CD4-positive, alpha-beta T cell treated with Interleukin-6 for 4 hours (primary cell): ENCODE data around the gene MGME1.
"Not testable (repeated sequence)": the region's sequence is repeated elsewhere in the genome, so short reads cannot be mapped to it uniquely, and the experiment has no call there.

ENCODE experiments used
- DNase-seq: peaks from one replicate; pipeline ENCODE4 v3.0.0-alpha.2; 2020; ENCODE audit warnings: mixed read lengths

MGME1 gene

GRCh38 chr20:17941087-17941825 lies 27.6 kb upstream of the MGME1 start:
- DNase-seq, result no peak

- DNase-seq, result no peak
Measured at GRCh38 chr20:17941826-17942196, 27.0 kb upstream of the MGME1 start.

DNA sequence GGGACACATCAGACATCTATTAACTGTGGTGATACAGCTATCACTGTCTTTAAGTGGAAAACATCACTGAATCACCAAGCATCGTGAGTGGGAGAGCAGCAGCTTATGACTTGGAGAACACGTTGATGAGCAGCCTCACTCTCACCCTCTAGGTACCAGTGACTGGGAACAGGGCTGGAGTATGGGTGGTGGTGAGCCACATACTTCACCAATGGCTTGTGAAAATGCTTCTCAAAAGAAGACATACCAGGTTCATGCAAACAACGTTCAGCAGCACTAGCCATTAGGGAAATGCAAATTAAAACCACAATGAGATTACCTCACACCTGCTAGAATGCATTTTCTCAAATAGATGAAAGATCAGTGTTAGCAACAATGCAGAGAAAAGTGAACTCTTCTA lies 25.5 kb upstream of the MGME1 start:
- no peak for DNase-seq

- no peak for DNase-seq
Measured at GRCh38 chr20:17944854-17945474, 23.9 kb upstream of the MGME1 start.

DNA sequence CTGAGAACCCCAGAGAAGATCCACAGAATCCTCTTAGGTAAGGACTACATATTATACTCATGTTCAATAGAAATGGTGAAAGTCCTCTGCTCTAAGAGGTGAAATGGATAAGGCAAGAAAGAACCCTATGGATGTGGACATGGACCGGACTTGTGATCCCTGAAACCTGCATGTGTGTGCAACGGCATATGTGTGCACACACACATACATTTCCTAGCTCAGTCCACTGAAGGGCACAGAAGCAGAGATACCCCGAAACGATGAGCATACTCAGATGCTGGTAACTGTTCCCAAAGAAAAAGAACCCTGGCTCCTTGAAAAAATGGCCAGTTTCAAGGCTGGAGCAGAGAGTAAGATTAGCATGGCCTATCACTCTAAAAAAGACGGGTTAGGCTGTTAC lies 22.8 kb upstream of the MGME1 start:
- no peak for DNase-seq

DNA sequence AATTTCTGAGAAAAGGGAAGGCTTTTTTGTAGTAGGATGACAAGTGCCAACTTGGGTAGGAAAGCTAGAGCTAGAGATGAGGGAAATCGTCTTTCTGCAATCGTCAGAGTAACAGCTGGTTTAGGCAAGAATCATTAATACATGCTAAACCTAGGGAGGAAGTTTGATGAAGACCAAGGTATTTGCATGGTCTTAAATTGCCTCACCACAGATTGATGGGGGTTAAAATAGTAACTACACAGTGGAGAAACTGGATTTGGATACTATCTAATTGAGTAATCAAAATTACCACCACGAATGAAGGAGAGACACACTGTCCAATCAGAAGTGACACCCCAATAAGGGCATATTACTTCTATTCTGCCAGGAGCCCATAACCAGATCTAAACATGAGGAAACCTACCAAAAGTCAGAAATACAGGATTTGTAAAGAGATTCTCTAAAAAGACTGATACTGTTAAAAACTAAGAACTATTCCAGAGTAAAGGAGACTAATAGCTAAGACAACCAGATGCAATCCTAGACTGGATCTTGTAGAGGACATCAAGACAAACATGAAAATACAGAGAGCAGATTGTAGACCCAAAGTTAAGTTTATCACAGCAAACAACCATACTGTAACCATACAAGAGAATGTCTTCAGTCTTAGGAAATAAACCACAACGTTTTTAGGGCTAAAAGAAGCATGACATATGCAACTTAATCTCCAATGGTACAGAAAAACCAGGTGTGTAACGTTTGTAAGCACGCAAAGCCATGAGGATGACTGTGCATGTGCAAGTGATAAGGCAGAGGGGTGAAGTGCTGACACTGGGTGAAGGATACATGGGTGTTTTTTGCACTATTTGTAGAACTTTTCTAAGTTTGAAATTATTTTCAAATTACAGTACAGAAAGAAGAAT lies 22.0 kb upstream of the MGME1 start:
- no peak for DNase-seq

GRCh38 chr20:17947474-17947815 lies 21.4 kb upstream of the MGME1 start:
- no peak for DNase-seq

DNA sequence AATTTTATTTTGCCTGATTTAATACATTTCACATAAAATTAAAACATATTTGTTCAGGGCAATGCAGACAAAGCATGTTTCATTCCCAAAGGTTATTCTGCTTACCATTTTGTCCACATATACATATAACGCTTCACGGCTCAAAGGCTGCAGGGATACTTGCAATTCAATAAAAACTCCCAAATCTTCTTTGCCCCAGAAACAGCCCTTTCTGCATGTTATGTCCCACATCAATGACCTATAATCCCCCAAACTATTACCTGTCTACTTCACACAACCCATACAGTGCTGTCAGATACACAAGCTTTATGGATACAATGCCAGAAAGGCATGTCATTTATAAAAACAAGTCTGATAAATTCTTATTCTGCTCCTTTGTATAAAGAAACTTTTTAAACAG lies 20.4 kb upstream of the MGME1 start:
- no peak for DNase-seq

GRCh38 chr20:17949899-17950298 lies 18.9 kb upstream of the MGME1 start:
- DNase-seq, result no peak

DNA sequence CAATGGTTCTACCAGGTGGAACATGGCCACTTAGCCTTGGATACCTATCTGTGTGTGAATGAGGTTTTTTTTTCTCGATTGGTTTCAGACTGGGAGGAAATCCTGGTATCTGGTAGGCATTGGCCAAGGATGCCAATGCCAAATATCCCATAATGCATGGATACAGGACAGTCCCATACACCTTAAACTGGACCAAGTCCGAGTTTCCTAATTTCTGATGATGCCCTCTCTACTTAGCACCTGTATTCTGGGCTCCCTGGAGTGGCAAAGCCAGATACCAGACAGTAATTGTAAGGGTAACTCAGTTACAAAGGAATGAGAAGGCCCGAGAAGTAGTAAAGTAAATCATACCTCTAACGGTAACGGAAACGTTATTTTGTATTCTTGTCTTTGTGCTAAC lies 18.1 kb upstream of the MGME1 start:
- no peak for DNase-seq

GRCh38 chr20:17951323-17951722 lies 17.5 kb upstream of the MGME1 start:
- DNase-seq, result no peak

- DNase-seq, result no peak
Measured at GRCh38 chr20:17952692-17953684, 15.8 kb upstream of the MGME1 start.

GRCh38 chr20:17953935-17954334 lies 14.9 kb upstream of the MGME1 start:
- DNase-seq, result no peak

DNA sequence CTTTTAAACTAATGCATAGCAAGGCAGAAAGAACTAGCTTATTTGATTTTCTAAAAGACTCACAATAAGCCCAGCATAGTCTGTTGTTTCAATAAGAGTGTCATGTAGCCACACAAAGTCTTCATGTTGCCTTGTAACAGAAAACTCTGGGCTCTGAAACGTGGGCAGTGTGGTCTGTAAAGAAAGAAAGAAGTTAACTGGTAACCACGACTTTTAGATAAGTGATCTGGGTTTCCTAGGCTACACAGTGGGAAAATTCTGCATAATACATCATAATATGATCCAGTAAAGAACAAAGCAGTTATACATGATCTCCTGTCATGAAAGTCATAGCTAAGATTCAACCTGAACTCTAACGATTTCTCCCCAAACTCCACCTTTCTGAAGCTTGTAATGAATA lies 13.5 kb upstream of the MGME1 start:
- DNase-seq, result no peak

GRCh38 chr20:17956099-17956685 lies 12.6 kb upstream of the MGME1 start:
- DNase-seq, result no peak

DNA sequence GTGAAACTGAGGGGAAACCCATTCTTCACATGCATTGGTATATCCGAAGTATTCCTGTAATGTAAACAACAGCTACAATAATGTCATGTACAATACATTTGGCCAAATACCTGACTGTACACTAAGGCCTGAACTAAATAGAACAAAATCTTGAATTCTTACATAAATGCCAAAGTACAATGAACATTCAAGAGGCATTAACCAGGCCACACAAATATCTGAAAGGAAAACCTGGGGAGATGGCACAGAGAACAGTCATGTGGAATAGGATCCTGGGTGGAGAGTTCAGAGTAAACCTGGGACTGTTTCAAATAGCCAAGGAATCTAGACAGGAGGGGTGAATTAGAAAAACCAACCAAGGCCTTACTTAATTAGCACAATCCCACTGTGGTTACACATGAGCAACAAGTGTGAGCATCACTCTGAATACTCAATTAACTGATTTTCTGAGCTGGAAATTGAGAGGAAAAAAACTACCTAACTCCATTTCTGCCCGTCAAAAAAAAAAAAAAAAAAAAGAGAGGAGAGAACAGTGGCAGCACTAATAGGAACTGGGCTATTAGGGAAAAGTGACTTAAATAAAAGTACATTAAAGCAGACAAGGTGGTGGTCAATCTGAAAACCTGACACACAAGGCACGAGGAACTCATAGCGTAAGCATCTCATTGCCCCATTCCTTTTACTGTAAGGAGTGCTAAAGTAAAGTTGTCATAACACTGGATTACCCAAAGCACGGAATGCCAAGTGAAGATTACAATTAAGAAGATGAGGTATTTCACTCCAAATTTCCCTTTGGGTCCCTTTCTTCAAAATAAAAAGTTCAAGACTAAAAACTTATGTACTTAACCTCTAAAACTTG lies 11.1 kb upstream of the MGME1 start:
- DNase-seq, result no peak

DNA sequence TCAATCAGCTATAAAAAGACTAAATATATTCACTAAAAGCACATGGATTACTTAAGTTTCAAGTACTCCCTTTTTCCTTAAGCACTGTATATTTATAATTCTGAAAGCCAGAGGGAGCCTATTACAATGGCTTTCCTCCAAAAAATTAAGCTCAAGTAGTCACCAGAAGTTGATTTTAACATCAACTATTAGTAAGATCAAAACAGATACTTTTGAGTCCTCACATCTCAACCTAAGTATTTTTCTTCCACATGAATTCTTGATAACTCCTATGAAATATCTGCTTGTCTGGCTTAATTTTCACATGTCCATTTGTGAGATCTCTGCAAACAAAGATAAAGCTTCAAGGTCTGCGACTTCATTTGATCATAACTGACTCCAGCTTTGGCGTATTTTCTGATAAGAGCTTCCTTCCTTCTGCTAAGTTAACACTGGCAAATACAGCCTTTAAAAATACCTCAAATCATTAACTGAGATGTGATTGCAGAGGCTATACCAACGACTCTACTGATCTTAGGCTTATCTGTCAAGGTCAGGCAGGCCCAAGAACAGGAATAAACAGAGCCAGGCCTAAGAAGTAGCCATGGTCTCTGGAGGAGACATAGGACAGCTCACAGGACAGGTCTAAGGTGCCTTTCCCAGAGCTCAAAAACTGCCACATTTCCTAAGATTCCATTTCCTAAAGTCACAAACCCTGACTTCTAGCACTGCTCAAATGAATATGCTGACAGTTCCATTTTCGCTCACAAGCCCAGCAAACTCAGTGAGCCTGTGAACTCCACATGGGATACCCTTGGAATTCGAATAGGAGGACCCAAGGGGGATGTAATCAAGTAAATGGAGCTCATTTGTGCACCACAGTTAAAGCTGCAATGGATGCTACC lies 10.2 kb upstream of the MGME1 start:
- DNase-seq, result no peak

DNA sequence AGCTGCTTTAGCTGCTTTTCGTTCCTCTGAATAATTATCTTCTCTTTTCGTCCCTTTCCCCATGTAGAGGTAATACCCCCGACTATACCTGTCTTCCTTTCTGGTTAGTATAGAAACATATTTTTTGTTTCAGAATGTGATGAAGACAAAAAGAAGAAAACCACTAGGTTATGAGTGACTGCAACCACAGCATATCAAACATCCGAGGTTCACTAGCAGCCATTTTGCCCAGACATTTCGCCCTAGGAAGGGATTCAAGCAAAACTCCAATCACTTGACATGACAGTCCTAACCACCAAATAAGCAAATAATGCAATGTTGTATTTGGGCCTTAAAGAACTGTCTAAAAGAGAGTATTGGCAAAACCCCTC lies 9.6 kb upstream of the MGME1 start:
- no peak for DNase-seq

DNA sequence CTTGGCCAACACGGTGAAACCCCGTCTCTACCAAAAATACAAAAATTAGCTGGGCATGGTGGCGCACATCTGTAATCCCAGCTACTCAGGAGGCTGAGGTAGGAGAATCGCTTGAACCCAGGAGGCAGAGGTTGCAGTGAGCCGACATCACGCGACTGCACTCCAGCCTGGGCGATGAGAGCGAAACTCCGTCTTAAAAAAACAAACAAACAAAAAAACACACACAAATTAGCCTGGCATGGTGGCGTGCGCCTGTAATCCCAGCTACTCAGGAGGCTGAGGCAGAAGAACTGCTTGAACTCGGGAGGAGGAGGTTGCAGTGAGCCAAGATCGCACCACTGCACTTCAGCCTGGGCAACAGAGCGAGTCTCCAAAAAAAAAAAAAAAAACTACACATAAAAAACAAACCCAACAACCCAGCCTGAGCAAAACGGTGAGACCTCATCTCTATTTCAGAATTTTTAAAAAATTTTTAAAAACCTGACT lies 8.4 kb upstream of the MGME1 start:
- DNase-seq, result not testable (repeated sequence)

DNA sequence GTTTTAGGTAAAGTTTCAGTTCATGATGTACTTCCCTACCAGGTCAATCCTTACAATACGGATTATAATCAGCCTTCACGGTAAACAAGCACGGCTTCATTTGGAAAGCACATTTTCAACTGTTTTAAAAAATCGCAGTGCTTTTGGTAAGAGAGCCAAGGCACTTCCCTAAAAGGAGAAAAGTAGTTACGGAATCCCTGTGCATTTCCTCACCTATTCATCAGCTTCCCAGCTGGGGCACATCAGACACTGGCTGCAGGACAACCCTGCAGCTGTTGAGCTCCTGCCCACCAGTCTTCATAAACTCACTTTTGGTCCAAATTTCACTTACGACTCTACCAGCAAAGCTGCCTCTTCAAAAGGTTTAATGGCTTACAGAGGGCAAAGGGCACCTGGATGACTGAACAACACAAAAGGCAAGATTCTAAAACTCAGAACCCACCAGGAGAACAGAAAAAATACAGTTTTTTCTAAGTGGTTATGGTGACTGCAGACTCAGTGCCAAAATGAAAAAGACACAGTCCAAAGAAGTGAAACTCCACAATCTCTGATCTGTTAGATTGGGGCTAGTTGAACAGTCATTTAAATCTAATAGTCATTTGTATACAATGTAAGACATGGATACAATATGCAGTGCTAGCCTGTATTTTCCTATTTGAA lies 7.8 kb upstream of the MGME1 start:
- no peak for DNase-seq
